Endothelial cell of umbilical vein (primary cell): ENCODE data around the gene AGXT.

Experiments used
- CTCF ChIP-seq, 2 donors: IDR thresholded peaks; 1 replicate in 1 of 2; 2 replicates in 1 of 2; pipeline ENCODE4 v1.5.1; 2011; ENCODE audit warnings: low read length in 2 of 2, mild to moderate bottlenecking in 2 of 2, moderate library complexity in 2 of 2, control low read depth in 1 of 2, inconsistent platforms in 1 of 2, low read depth in 1 of 2; ENCODE audit not compliant: insufficient read depth in 1 of 2; ENCODE audit errors: extremely low read depth in 1 of 2
- POLR2A ChIP-seq: IDR thresholded peaks from 2 replicates; pipeline ENCODE4 v1.6.1; 2012; ENCODE audit warnings: low read depth, mild to moderate bottlenecking, control low read depth, low read length
- POLR2AphosphoS5 ChIP-seq: IDR thresholded peaks from 2 replicates; pipeline ENCODE4 v1.6.1; 2012; ENCODE audit warnings: low read depth, mild to moderate bottlenecking, control low read depth, low read length, moderate library complexity; ENCODE audit not compliant: insufficient read depth

DNA sequence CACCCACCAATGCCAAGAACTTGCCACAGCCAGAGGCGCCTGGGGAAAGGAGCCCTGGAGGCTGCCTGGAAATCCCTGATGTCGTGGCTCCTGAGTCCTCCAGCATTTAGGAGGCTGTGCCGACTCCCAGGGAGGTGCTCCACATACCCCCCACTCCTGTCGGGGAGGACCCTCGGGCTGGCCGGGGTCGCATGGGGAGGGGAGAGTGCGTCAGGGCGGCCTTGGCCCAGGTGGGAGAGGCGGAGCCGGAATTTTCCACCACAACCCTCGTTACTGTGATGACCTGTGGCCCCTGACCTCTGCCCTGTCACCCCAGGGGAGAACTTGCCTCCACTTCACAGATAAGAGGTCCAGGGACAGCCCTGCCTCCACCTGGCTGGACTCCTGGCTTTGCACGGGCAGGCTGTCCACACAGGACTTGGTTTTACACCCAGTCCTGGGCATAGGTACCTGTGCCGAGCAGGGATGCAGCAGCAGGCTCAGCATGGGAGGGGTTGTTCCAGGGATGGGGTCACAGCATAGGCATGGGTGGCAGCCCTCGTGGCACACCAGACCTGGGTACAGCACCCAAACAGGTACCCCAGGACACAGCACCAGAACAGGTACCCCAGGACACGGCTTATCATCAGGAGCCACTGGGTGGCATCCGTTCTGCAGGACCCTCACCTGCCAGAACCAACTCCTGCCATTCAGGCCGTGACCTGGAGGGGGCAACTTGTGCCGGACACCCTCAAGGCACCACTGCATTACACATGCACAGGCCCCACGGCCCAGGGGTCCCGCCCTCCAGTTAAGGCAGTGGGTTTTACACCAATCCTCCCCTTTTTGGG is 12.3 kb upstream of the AGXT start:
- no peak for TF ChIP-seq POLR2AphosphoS5
- no peak for TF ChIP-seq POLR2A
- peak in 1 of 2 donors; percentile 13 for TF ChIP-seq CTCF (IDR thresholded peaks at IDR 0.05; ENCODE audit: extremely low read depth in 1 of 2, insufficient read depth in 1 of 2, low read depth in 1 of 2, low read length in 2 of 2)
